Heart left ventricle (tissue), 16 donors: ENCODE measurements around the gene JMJD7. TPM values are rescaled to one million over a fixed set of nuclear protein-coding genes. Genes with fewer than 3 reads are reported as not detected.

ENCODE experiments used
- ATAC-seq, 4 donors: fragments of 200-7000 bp; cut with Tn5 transposase; one replicate each; pipeline ENCODE4 v1.9.1; 2020 to 2022; ENCODE audit warnings: moderate library complexity in 4 of 4, mild to moderate bottlenecking in 3 of 4, moderate number of reproducible peaks in 1 of 4
- DNase-seq, 5 donors: peaks; one replicate each; pipeline ENCODE4 v3.0.0-alpha.2; 2020
- H3K27ac ChIP-seq, 12 donors: fragments of 200-600 bp; sonication (generic) in 4 of 12; one replicate each; pipeline versions ENCODE4 v1.5.0 to v1.8.0; 2016 to 2022; ENCODE audit warnings: mild to moderate bottlenecking in 2 of 12
- H3K27me3 ChIP-seq, 9 donors: fragments of 200-600 bp; sonication (generic) in 2 of 9; one replicate each; pipeline versions ENCODE4 v1.5.1 to v1.8.0; 2016 to 2022; ENCODE audit warnings: mild to moderate bottlenecking in 3 of 9
- H3K36me3 ChIP-seq, 9 donors: fragments of 200-600 bp; sonication (generic) in 2 of 9; one replicate each; pipeline versions ENCODE4 v1.5.0 to v1.8.0; 2018 to 2022; ENCODE audit warnings: mild to moderate bottlenecking in 2 of 9
- H3K4me1 ChIP-seq, 12 donors: fragments of 200-600 bp; sonication (generic) in 4 of 12; one replicate each; pipeline versions ENCODE4 v1.5.0 to v1.8.0; 2016 to 2022; ENCODE audit warnings: mild to moderate bottlenecking in 3 of 12
- H3K4me3 ChIP-seq, 12 donors: fragments of 200-600 bp; sonication (generic) in 4 of 12; one replicate each; pipeline versions ENCODE4 v1.5.0 to v1.8.0; 2017 to 2022; ENCODE audit warnings: mild to moderate bottlenecking in 9 of 12, moderate library complexity in 4 of 12
- H3K9me3 ChIP-seq, 12 donors: fragments of 200-600 bp; sonication (generic) in 4 of 12; one replicate each; pipeline versions ENCODE4 v1.5.0 to v1.8.0; 2016 to 2022; ENCODE audit warnings: mild to moderate bottlenecking in 1 of 12
- CTCF ChIP-seq, 12 donors: fragments of 200-600 bp; sonication (generic) in 4 of 12; IDR thresholded peaks; one replicate each; pipeline versions ENCODE4 v1.5.0 to v1.8.0; 2018 to 2022; ENCODE audit warnings: antibody characterized with exemption in 12 of 12, mild to moderate bottlenecking in 5 of 12
- POLR2A ChIP-seq, 2 donors: fragments of 450-650 bp; IDR thresholded peaks; one replicate each; pipeline ENCODE4 v1.6.1; 2017; ENCODE audit warnings: antibody characterized with exemption in 2 of 2, mild to moderate bottlenecking in 2 of 2, moderate library complexity in 2 of 2
- WGBS, 4 donors: extraction: QIAGEN DNeasy Blood & Tissue Kit in 2 of 4; methylation state at CpG; one replicate each; pipeline versions ENCODE4 v1.1.5 to v1.1.7; 2013 to 2018; 5-methylcytosine and 5-hydroxymethylcytosine counted together
- intact Hi-C, 10 donors: fragments of 100-400 bp; cut with DNase I; formaldehyde crosslinking; loops; one replicate each; pipeline versions ENCODE4 v1.11.1 to v1.14.2; 2022
- polyA plus RNA-seq, 2 donors: library from polyadenylated mRNA; stranded (reverse); fragments of 200-250 nt; gene quantifications; one replicate each; pipeline ENCODE4 v1.2.3, GENCODE V29; 2013
- total RNA-seq, 9 donors: library from RNA; depleted of rRNA in 2 of 9; stranded (reverse); fragments of >200 nt in 2 of 9; fragmentation: NEBNext Ultra II Directional in 3 of 9; extraction: Animal tissue kit (Norgen Biotek cat#: 25700) in 3 of 9; gene quantifications; one replicate each; pipeline versions ENCODE4 v1.1.0 to v1.2.4, GENCODE V29; 2016 to 2023
- donor health status: ischemic (EF 13 %, LVEDD 7.1; RV severe dilation, severe dysfunction).
- donor health status: healthy with polysubstance abuse.
- donor health status: DM: no; HTN: yes; CAD: no.
- donor health status: DM: no; HTN: no; CAD: no.
- donor health status: ischemic (EF 25% LVEDD 6.9; RV normal size, moderate dysfunction).
- donor health status: ischemic (EF 25% LVEDD 5.7; RV mildly dilated, moderate dysfunction).
- donor health status: healthy.
- donor health status: DM: yes; HTN: yes; CAD: no.
- donor health status: ischemic (EF 35%, LVEDD 5.7; RV mildly dilated, moderate dysfunction).
- donor health status: nonischemic (EF 11% LVEDD 7.7; RV severe dilation, severe dysfunction).
- donor health status: DM: yes; HTN: yes; CAD: no.
- donor health status: PGD.
- donor health status: ischemic (EF 29% LVEDD 5.4; RV normal size, mild dysfunction).
- donor health status: nonischemic (EF 23%, LVEDD 6.1; RV moderate dilation, normal function).

JMJD7 gene
- total and polyA plus RNA-seq, 11 donors: 5.4 to 20.6 (median 11.8) TPM

DNA sequence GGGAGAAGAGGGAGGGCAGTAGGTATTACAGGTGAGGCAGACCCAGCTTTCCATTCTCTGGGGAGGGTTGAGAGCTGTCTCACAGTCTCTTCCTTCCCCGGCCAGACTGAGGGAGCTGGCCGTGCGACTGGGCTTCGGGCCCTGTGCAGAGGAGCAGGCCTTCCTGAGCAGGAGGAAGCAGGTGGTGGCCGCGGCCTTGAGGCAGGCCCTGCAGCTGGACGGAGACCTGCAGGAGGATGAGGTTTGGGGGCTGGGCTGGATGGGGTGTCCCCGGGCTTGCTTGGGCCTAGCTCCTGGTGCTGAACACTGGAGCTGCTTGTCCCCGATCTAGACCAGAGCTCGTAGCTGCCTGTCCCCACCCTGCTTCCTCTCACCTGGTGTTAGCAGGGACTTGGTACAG lies 15.7 kb downstream of the JMJD7 start:
- intact Hi-C loops: no loop called here
- H3K4me1 ChIP-seq: peaks cover 0 to 4% (median 0%) of the 10 kb centered on the region in 12 donors
- H3K36me3 ChIP-seq: peaks cover 0 to 80% (median 48%) of the 10 kb centered on the region in 9 donors
- TF ChIP-seq POLR2A (IDR thresholded peaks at IDR 0.05) (no peak), CTCF (IDR thresholded peaks at IDR 0.05) (no peak)
- no peak for DNase-seq
- no peaks in the 10 kb centered on the region for H3K27me3 ChIP-seq
- no peak overlapping the region for H3K4me3 ChIP-seq
- no peaks in the 10 kb centered on the region for H3K9me3 ChIP-seq
- no peak for ATAC-seq
- no peak overlapping the region for H3K27ac ChIP-seq
- 76 to 84% (median 79%) methylated on average over 5 to 10 of the region's 10 CpGs for WGBS, 4 donors

DNA sequence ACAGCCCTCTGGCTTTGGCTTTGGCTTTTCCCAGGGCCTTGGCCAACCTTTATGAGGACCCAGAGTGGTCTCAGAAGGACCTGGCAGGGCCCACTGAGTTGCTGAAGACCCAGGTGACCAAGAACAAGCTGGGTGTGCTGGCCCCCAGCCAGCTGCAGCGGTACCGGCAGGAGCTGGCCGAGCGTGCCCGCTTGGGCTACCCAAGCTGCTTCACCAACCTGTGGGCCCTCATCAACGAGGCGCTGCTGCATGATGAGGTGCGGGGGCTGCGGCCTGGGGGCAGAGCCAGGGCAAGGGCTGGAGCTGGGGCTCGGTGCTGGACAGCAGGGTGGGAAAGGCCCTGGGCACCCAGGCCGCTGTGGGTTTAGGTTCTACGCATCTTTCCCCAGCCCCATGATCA lies 16.9 kb downstream of the JMJD7 start:
- DNase-seq (no peak), ATAC-seq (no peak)
- WGBS, 4 donors: 83 to 100% (median 89%) methylated on average over 1 to 12 of the region's 12 CpGs
- intact Hi-C loops: no loop called here
- Histone ChIP-seq H3K9me3 (no peaks in the 10 kb centered on the region), H3K27me3 (no peaks in the 10 kb centered on the region), H3K36me3 (peaks cover 0 to 85% (median 48%) of the 10 kb centered on the region in 9 donors), H3K27ac (no peak overlapping the region), H3K4me1 (no peaks in the 10 kb centered on the region), H3K4me3 (no peak overlapping the region)
- TF ChIP-seq CTCF (IDR thresholded peaks at IDR 0.05) (no peak), POLR2A (IDR thresholded peaks at IDR 0.05) (no peak)

DNA sequence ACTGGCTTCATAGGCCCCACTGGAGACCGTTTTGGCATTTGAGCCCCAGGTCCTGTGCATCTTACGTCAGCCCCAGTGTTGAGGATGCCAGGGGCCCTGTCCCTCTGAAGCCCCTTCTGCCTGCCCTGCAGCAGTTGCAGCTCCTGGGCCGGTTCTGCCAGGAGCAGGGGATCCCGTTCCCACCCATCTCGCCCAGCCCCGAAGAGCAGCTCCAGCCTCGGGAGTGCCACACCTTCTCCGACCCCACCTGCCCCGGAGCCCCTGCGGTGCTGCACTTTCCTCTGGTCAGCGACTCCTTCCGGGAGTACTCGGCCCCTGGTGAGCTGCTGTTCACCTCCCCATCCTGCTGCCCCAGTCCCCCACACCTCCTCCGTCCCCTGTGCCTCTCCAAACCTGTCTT lies 19.3 kb downstream of the JMJD7 start:
- no peak overlapping the region for H3K27ac ChIP-seq
- H3K4me1 ChIP-seq: no peaks in the 10 kb centered on the region
- WGBS, 4 donors: 89 to 94% (median 91%) methylated on average over 14 of the region's 14 CpGs
- no peak for DNase-seq
- TF ChIP-seq CTCF (IDR thresholded peaks at IDR 0.05) (no peak), POLR2A (IDR thresholded peaks at IDR 0.05) (no peak)
- intact Hi-C loops: no loop called here
- peaks cover 0 to 63% (median 39%) of the 10 kb centered on the region in 9 donors for H3K36me3 ChIP-seq
- H3K4me3 ChIP-seq: no peak overlapping the region
- ATAC-seq: no peak
- no peaks in the 10 kb centered on the region for H3K9me3 ChIP-seq
- no peaks in the 10 kb centered on the region for H3K27me3 ChIP-seq

DNA sequence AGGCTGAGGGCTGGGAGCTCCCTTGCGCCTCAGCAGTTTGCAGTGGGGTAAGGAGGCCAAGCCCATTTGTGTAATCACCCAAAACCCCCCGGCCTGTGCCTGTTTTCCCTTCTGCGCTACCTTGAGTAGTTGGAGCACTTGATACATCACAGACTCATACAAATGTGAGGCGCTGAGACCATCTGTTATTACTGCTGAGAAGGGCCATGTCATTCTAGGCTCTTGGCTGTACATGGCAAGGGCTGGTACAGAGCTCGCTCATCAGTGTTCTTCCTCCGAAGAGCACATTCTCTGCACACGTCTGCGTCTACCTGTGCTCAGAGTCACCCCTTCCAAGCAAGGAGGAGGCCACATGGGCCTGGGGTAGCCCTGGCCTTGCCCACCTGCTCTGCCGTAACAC lies 20.1 kb downstream of the JMJD7 start:
- no peak for TF ChIP-seq POLR2A (IDR thresholded peaks at IDR 0.05)
- no peak for TF ChIP-seq CTCF (IDR thresholded peaks at IDR 0.05)
- no peak overlapping the region for H3K4me3 ChIP-seq
- ATAC-seq (no peak), DNase-seq (no peak)
- intact Hi-C loops: no loop called here
- H3K27me3 ChIP-seq: no peaks in the 10 kb centered on the region
- H3K36me3 ChIP-seq: peaks cover 0 to 58% (median 39%) of the 10 kb centered on the region in 9 donors
- 87 to 95% (median 92%) methylated on average over 8 to 9 of the region's 9 CpGs for WGBS, 4 donors
- no peaks in the 10 kb centered on the region for H3K4me1 ChIP-seq
- no peaks in the 10 kb centered on the region for H3K9me3 ChIP-seq
- no peak overlapping the region for H3K27ac ChIP-seq
